HCT116 (cell line): ENCODE results near the gene PLD6. TPM values are rescaled to one million over a fixed set of nuclear protein-coding genes. Genes with fewer than 3 reads are reported as not detected.
"Not testable (repeated sequence)": the region's sequence is repeated elsewhere in the genome, so short reads cannot be mapped to it uniquely, and the experiment has no call there.

ENCODE experiments used
- ATAC-seq: fragments of 200-7000 bp; cut with Tn5 transposase; 2 replicates; pipeline ENCODE4 v1.9.1; 2020; ENCODE audit warnings: mild to moderate bottlenecking, moderate library complexity
- BruUV-seq: library from RNA; stranded (reverse); fragments of 400-500 nt; replicated peaks from 2 replicates; lab custom pipeline; 2021; lab: Mats Ljungman, UMichigan
- CTCF ChIA-PET: fragments of 300-600 bp; sonication (Branson Sonifier 250); formaldehyde crosslinking; loops from one replicate; lab custom pipeline; 2021; ENCODE audit warnings: antibody characterized with exemption; lab: Charles Lee
- POLR2A ChIA-PET: fragments of 300-600, 350-600 bp; sonication (Branson Sonifier 250); formaldehyde crosslinking; loops from one replicate; lab custom pipeline; 2021; ENCODE audit warnings: antibody characterized with exemption; lab: Charles Lee
- RAD21 ChIA-PET, 2 experiments: fragments of 300-600 bp; sonication (Branson Sonifier 250); formaldehyde crosslinking; loops; one replicate each; lab custom pipeline; 2023; ENCODE audit warnings: low total read pairs in 2 of 2; ENCODE audit not compliant: uncharacterized antibody in 2 of 2, unreplicated experiment in 2 of 2, low non-redundant PET in 1 of 2; lab: Charles Lee
- DNase-seq: peaks from one replicate; pipeline ENCODE4 v3.0.0-alpha.2; 2010; ENCODE audit warnings: low read depth, low spot score
- H2AFZ ChIP-seq: fragments of 200-600 bp; shearing (Covaris generic), sonication (generic); 2 replicates; pipeline ENCODE4 v1.6.1; 2017; ENCODE audit warnings: low read depth, mixed run types, mixed read lengths, antibody characterized with exemption, low read length; ENCODE audit not compliant: poor library complexity, severe bottlenecking
- H3K27ac ChIP-seq: 2 replicates; pipeline ENCODE4 v1.5.1; 2012; ENCODE audit warnings: low read depth, low read length
- H3K27me3 ChIP-seq: fragments of 200-600 bp; sonication (generic); 2 replicates; pipeline ENCODE4 v1.6.1; 2016; ENCODE audit warnings: mixed run types, low read length, mixed read lengths; ENCODE audit not compliant: insufficient read depth
- H3K36me3 ChIP-seq, 2 experiments: fragments of 200-500 bp in 1 of 2; fragments of 200-600 bp in 1 of 2; sonication (Bioruptor generic) in 1 of 2; sonication (generic) in 1 of 2; 2 replicates each; pipeline versions ENCODE4 v1.5.1 to v1.6.1; 2014 to 2016; ENCODE audit warnings: low read length in 2 of 2, inconsistent platforms in 1 of 2, mixed read lengths in 1 of 2, mixed run types in 1 of 2; ENCODE audit not compliant: insufficient read depth in 2 of 2, control insufficient read depth in 1 of 2
- H3K4me1 ChIP-seq, 2 experiments: fragments of 200-600 bp in 1 of 2; sonication (generic) in 1 of 2; 2 replicates each; pipeline versions ENCODE4 v1.5.1 to v1.6.1; 2012 to 2017; ENCODE audit warnings: low read length in 2 of 2, inconsistent platforms in 1 of 2, mild to moderate bottlenecking in 1 of 2, mixed read lengths in 1 of 2, mixed run types in 1 of 2, moderate library complexity in 1 of 2; ENCODE audit not compliant: insufficient read depth in 2 of 2, control insufficient read depth in 1 of 2
- H3K4me2 ChIP-seq: fragments of 200-600 bp; sonication (generic); 2 replicates; pipeline ENCODE4 v1.6.1; 2017; ENCODE audit warnings: mixed run types, low read length, mixed read lengths
- H3K4me3 ChIP-seq, 2 experiments: fragments of 200-600 bp in 1 of 2; sonication (generic) in 1 of 2; replicated peaks in 1 of 2; 2 replicates each; pipeline ENCODE4 v1.5.1; 2011 to 2016; ENCODE audit warnings: low read length in 2 of 2, control low read depth in 1 of 2, low read depth in 1 of 2, mild to moderate bottlenecking in 1 of 2, mixed read lengths in 1 of 2, mixed run types in 1 of 2
- H3K79me2 ChIP-seq: fragments of 200-600 bp; sonication (generic); 2 replicates; pipeline ENCODE4 v1.6.1; 2017; ENCODE audit warnings: mild to moderate bottlenecking, mixed run types, low read length, moderate library complexity, mixed read lengths; ENCODE audit not compliant: insufficient read depth
- H3K9ac ChIP-seq: fragments of 200-600 bp; sonication (generic); 2 replicates; pipeline ENCODE4 v1.6.1; 2016; ENCODE audit warnings: low read length, mixed read lengths
- H3K9me2 ChIP-seq: fragments of 200-600 bp; sonication (generic), shearing (Covaris generic); 2 replicates; pipeline ENCODE4 v1.6.1; 2017; ENCODE audit warnings: mixed run types, mild to moderate bottlenecking, moderate library complexity; ENCODE audit not compliant: insufficient read depth
- H3K9me3 ChIP-seq, 2 experiments: fragments of 200-500 bp in 1 of 2; fragments of 200-600 bp in 1 of 2; sonication (Bioruptor generic) in 1 of 2; sonication (generic) in 1 of 2; 2 replicates each; pipeline ENCODE4 v1.6.1; 2014 to 2017; ENCODE audit warnings: low read length in 2 of 2, mixed read lengths in 2 of 2, inconsistent platforms in 1 of 2, low read depth in 1 of 2, mild to moderate bottlenecking in 1 of 2, mixed run types in 1 of 2, moderate library complexity in 1 of 2; ENCODE audit not compliant: control insufficient read depth in 1 of 2, insufficient read depth in 1 of 2
- H4K20me1 ChIP-seq: fragments of 200-600 bp; sonication (generic), shearing (Covaris generic); 2 replicates; pipeline ENCODE4 v1.6.1; 2017; ENCODE audit warnings: mixed run types, mild to moderate bottlenecking, moderate library complexity; ENCODE audit not compliant: insufficient read depth
- EGR1 ChIP-seq: IDR thresholded peaks from 2 replicates; pipeline ENCODE4 v1.6.1; 2012; ENCODE audit warnings: low read depth
- ELF1 ChIP-seq: IDR thresholded peaks from 2 replicates; pipeline ENCODE4 v1.6.1; 2012; ENCODE audit warnings: low read depth, borderline replicate concordance
- EZH2 ChIP-seq: fragments of 200-600 bp; sonication (generic); IDR thresholded peaks from 2 replicates; pipeline ENCODE4 v1.6.1; 2017; ENCODE audit warnings: antibody characterized with exemption, mixed run types
- EZH2phosphoT487 ChIP-seq: fragments of 200-600 bp; IDR thresholded peaks from 2 replicates; pipeline ENCODE4 v1.6.1; 2018; ENCODE audit warnings: antibody characterized with exemption, borderline replicate concordance
- FOSL1 ChIP-seq: IDR thresholded peaks from 2 replicates; pipeline ENCODE4 v1.6.1; 2012; ENCODE audit warnings: low read depth
- RAD21 ChIP-seq: IDR thresholded peaks from 2 replicates; pipeline ENCODE4 v1.6.1; 2012; ENCODE audit warnings: low read depth, mild to moderate bottlenecking
- SIN3A ChIP-seq: IDR thresholded peaks from 2 replicates; pipeline ENCODE4 v1.6.1; 2012; ENCODE audit warnings: low read depth
- SRF ChIP-seq: IDR thresholded peaks from 2 replicates; pipeline ENCODE4 v1.6.1; 2012; ENCODE audit warnings: low read depth
- intact Hi-C: fragments of 100-400 bp; cut with micrococcal nuclease; formaldehyde crosslinking; loops from 2 replicates; pipeline ENCODE4 v1.10.0; 2022
- total RNA-seq: library from RNA; stranded (reverse); gene quantifications from one replicate; pipeline ENCODE4 v1.2.1, GENCODE V29; 2021; ENCODE audit not compliant: unreplicated experiment
- TF ChIP-seq, protein P1 (sequence below): IDR thresholded peaks from 2 replicates; pipeline ENCODE4 v1.6.1; 2012
- TF ChIP-seq, protein P2 (sequence below): IDR thresholded peaks from 2 replicates; pipeline ENCODE4 v1.6.1; 2012
- TF ChIP-seq, protein P3 (sequence below), 3 experiments: fragments of 200-600 bp in 1 of 3; sonication (generic) in 1 of 3; IDR thresholded peaks in 2 of 3; conservative IDR thresholded peaks in 1 of 3; 2 replicates each; pipeline ENCODE4 v1.5.1; 2012 to 2017; ENCODE audit warnings: low read depth in 2 of 3, low read length in 2 of 3, antibody characterized with exemption in 1 of 3, borderline replicate concordance in 1 of 3, control low read depth in 1 of 3, mild to moderate bottlenecking in 1 of 3, mixed read lengths in 1 of 3, mixed run types in 1 of 3, moderate library complexity in 1 of 3; ENCODE audit not compliant: insufficient read depth in 1 of 3
- TF ChIP-seq, protein P4 (sequence below): IDR thresholded peaks from 2 replicates; pipeline ENCODE4 v1.6.1; 2012; ENCODE audit warnings: low read depth

Gene PLD6
- total RNA-seq, 1 experiment from 2014 or later = 15.6 TPM

DNA sequence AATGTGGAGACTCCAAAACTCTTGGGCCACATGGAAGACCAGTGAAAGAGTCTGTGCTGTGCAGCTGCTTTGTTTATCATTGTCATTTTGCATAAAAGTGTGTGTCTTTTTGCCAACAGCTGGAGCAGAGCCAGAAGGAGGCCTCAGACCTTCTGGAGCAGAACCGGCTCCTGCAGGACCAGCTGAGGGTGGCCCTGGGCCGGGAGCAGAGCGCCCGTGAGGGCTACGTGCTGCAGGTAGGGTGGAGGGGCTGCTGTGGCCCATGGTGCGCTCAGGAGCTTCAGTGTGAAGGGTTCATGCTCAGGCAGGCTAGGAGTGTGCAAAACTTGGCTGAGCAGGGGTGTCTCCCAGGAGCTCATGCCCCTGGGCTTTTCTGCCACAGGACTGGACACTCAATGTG lies 45.0 kb downstream of the PLD6 start (continued):
- TF ChIP-seq, protein P1, sequence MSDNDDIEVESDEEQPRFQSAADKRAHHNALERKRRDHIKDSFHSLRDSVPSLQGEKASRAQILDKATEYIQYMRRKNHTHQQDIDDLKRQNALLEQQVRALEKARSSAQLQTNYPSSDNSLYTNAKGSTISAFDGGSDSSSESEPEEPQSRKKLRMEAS = no peak
- no peak for TF ChIP-seq EGR1
- TF ChIP-seq EZH2 = no peak
- TF ChIP-seq, all 23 proteins: peak for 0

DNA sequence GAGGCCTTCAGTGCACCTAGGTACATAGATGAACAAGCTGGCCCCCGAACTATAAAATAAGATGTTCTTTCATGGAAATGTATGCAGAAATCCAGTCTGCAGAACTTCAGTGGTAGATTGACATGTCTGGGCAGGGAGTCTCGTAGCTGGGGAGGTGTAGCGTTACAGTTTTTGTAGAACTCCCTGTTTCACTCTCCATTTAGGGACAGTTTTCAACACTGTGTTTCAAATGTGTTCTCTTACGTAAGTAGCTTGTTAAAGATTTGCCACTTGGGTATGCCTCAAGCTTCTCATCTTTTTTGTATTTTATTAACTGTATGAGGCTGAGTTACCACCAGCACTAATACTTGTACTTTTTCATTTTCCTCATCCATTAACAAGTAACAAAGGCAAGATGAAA lies 46.6 kb downstream of the PLD6 start:
- H3K9me2 ChIP-seq = no peaks in the 10 kb centered on the region
- H3K9ac ChIP-seq = no peak overlapping the region
- H3K36me3 ChIP-seq = peaks cover 19 to 55% of the 10 kb centered on the region in 2 experiments
- ATAC-seq (no peak), DNase-seq (no peak)
- no peak overlapping the region for H3K4me3 ChIP-seq
- RAD21 ChIA-PET = no interaction called here
- no peak overlapping the region for H3K4me2 ChIP-seq
- H3K4me1 ChIP-seq = no peaks in the 10 kb centered on the region
- intact Hi-C loops = no loop called here
- no peak overlapping the region for H2AFZ ChIP-seq
- TF ChIP-seq, protein P2, sequence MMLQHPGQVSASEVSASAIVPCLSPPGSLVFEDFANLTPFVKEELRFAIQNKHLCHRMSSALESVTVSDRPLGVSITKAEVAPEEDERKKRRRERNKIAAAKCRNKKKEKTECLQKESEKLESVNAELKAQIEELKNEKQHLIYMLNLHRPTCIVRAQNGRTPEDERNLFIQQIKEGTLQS = no peak
- TF ChIP-seq, protein P1 = no peak
- TF ChIP-seq, protein P3, sequence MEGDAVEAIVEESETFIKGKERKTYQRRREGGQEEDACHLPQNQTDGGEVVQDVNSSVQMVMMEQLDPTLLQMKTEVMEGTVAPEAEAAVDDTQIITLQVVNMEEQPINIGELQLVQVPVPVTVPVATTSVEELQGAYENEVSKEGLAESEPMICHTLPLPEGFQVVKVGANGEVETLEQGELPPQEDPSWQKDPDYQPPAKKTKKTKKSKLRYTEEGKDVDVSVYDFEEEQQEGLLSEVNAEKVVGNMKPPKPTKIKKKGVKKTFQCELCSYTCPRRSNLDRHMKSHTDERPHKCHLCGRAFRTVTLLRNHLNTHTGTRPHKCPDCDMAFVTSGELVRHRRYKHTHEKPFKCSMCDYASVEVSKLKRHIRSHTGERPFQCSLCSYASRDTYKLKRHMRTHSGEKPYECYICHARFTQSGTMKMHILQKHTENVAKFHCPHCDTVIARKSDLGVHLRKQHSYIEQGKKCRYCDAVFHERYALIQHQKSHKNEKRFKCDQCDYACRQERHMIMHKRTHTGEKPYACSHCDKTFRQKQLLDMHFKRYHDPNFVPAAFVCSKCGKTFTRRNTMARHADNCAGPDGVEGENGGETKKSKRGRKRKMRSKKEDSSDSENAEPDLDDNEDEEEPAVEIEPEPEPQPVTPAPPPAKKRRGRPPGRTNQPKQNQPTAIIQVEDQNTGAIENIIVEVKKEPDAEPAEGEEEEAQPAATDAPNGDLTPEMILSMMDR (IDR thresholded peaks at IDR 0.05 in 2 of 3, conservative IDR thresholded peaks at IDR 0.05 in 1 of 3; ENCODE audit: borderline replicate concordance in 1 of 3, insufficient read depth in 1 of 3, low read depth in 2 of 3, low read length in 2 of 3) = no peak
- TF ChIP-seq EZH2phosphoT487 = no peak
- no peak for TF ChIP-seq SIN3A
- no peak for TF ChIP-seq SRF
- TF ChIP-seq, protein P4, sequence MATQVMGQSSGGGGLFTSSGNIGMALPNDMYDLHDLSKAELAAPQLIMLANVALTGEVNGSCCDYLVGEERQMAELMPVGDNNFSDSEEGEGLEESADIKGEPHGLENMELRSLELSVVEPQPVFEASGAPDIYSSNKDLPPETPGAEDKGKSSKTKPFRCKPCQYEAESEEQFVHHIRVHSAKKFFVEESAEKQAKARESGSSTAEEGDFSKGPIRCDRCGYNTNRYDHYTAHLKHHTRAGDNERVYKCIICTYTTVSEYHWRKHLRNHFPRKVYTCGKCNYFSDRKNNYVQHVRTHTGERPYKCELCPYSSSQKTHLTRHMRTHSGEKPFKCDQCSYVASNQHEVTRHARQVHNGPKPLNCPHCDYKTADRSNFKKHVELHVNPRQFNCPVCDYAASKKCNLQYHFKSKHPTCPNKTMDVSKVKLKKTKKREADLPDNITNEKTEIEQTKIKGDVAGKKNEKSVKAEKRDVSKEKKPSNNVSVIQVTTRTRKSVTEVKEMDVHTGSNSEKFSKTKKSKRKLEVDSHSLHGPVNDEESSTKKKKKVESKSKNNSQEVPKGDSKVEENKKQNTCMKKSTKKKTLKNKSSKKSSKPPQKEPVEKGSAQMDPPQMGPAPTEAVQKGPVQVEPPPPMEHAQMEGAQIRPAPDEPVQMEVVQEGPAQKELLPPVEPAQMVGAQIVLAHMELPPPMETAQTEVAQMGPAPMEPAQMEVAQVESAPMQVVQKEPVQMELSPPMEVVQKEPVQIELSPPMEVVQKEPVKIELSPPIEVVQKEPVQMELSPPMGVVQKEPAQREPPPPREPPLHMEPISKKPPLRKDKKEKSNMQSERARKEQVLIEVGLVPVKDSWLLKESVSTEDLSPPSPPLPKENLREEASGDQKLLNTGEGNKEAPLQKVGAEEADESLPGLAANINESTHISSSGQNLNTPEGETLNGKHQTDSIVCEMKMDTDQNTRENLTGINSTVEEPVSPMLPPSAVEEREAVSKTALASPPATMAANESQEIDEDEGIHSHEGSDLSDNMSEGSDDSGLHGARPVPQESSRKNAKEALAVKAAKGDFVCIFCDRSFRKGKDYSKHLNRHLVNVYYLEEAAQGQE = no peak
- no peak for TF ChIP-seq FOSL1
- no peak for TF ChIP-seq RAD21
- no peak for TF ChIP-seq ELF1
- no peaks in the 10 kb centered on the region for H3K9me3 ChIP-seq
- POLR2A ChIA-PET = no interaction called here
- CTCF ChIA-PET = no interaction called here
- no peaks in the 10 kb centered on the region for H4K20me1 ChIP-seq
- no peak overlapping the region for H3K27ac ChIP-seq
- no peaks in the 10 kb centered on the region for H3K27me3 ChIP-seq
- BruUV-seq = no TSS peak
- H3K79me2 ChIP-seq = no peaks in the 10 kb centered on the region

DNA sequence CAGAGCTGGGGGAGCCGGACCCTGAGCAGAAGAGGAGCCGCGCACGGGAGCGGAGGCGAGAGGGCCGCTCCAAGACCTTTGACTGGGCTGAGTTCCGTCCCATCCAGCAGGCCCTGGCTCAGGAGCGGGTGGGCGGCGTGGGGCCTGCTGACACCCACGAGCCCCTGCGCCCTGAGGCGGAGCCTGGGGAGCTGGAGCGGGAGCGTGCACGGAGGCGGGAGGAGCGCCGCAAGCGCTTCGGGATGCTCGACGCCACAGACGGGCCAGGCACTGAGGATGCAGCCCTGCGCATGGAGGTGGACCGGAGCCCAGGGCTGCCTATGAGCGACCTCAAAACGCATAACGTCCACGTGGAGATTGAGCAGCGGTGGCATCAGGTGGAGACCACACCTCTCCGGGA lies 47.6 kb downstream of the PLD6 start:
- intact Hi-C loops, H4K20me1 ChIP-seq, POLR2A ChIA-PET, H3K27me3 ChIP-seq, H3K4me3 ChIP-seq, H3K79me2 ChIP-seq, H3K4me2 ChIP-seq, H3K9ac ChIP-seq, RAD21 ChIA-PET, H3K27ac ChIP-seq, H3K9me2 ChIP-seq, CTCF ChIA-PET, ATAC-seq, H3K4me1 ChIP-seq, DNase-seq, H2AFZ ChIP-seq, BruUV-seq, H3K9me3 ChIP-seq: not testable (repeated sequence)
- H3K36me3 ChIP-seq = peaks cover 14 to 57% of the 10 kb centered on the region in 2 experiments
